Anterior cingulate cortex (tissue), 58 donors: Measurements from ENCODE around the gene TBRG4.
"Not testable (repeated sequence)": the region's sequence is repeated elsewhere in the genome, so short reads cannot be mapped to it uniquely, and the experiment has no call there.

Experiments used
- DNase-seq, 58 donors: peaks; one replicate each; lab custom pipeline; 2025; lab: John Stamatoyannopoulos, UW

The TBRG4 gene

GRCh38 chr7:45111298-45112223 lies at the start of gene TBRG4:
TBRG4 (minus strand) TSS chr7:45111697; CDS start chr7:45109237, 2,460 bp downstream.
- peak; percentile 58 to 98 (median 91) for DNase-seq

DNA sequence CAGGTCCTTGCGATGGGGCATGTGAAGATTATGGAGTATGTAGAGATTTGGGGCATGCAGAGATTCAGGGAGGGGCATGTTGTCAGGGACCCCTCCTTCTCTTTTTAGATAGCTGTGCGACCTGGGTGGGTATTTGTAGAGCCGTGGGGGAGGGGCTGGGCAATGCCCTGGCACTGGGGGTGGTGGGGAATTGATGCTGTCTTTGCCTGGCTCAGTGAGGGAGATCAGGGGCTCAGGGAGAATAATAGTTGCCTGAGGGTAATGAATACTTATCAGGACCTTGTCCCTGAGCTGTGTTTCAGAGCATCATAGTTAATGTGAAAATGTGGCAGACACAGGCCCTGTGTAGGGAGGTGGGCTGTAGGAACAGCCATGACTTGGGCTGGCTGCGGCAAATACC lies 49.6 kb upstream of the TBRG4 start:
- DNase-seq, result no peak

DNA sequence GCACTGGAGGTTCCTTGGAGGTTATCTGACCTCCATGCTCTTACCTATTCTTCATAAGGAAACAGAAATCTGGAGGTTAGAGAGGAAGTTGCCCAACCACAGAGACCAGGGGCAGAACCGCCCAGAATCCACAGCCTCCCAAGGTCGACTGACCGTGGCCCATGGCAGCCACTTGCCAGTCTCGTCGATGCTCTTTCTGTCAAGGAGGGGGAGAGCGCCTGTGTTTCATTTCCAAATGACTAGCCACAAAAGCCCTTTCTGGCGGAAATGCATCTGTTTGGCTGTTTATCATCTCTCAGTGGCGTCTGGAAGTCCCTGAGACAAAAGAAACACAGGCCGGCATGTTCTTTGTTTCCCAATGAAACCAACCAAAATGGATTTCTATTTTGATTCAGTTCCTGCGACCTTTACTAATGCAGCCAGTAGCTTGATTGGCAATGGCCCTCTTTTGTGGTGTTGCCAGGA lies 49.0 kb upstream of the TBRG4 start:
- peak in 1 of 58 donors; percentile 18 for DNase-seq

- DNase-seq, result no peak
Measured at GRCh38 chr7:45159296-45159695, 47.8 kb upstream of the TBRG4 start.

DNA sequence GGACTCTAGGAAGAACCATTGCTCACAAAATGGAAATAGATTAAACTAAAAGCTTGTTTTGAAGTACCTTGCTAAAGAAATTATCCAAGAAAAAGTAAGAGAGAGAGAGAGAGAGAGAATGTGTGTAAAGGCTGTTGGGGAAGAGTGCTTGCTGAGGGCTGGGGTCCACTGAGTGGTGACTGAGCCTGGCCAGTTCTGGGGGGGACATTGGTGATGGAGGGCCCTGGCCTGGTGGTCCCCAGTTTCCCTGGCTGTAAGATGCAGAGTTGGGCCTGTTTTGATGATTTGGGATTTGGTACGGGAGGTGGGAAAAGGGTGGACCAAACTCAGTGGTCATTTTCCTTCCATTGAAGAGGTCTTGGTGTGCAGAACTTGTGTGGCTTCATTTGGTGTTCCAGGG lies 47.0 kb upstream of the TBRG4 start:
- DNase-seq, result no peak

GRCh38 chr7:45157653-45158401 lies 46.3 kb upstream of the TBRG4 start, which contains the start of gene RAMP3:
RAMP3 (plus strand) TSS chr7:45157791; CDS start chr7:45157829, 38 bp downstream.
- DNase-seq, result peak in 2 of 58 donors; percentile 2 to 51

GRCh38 chr7:45157286-45157652 lies 45.8 kb upstream of the TBRG4 start:
- peak in 1 of 58 donors; percentile 51 for DNase-seq

DNA sequence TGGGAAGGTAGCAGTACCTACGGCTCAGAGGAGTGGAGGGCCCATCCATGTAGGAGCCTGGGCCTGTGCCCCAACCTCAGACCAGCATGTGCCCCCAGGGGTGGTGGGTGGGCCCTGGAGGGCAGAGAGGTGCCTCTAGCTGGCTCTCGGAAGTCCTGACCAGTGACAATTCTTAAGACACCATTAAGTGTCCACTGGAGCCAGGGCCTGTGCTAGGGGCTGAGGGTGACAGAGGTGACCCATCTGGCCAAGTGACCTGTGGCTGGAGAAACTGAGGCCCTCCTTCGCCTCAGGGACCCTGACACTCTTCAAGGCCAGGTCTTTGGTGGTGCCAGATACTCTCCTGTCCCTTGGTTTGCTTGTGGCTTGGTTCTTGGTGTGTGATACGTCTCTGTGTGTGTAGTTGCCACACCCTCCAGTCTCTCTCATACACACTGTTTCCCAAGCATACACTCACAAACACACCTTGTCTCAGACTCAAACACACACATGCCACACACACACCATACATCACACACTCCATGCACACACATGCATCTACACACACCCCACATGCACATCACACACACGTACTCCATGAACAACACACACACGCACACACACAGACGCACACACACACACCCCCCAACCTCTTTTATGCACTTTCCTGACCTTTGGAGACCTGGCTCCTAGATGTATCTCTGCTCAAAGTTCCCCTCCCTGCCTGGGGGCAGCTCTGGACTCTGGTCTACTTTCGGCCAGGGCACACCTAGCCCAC lies 45.2 kb upstream of the TBRG4 start:
- no peak for DNase-seq

DNA sequence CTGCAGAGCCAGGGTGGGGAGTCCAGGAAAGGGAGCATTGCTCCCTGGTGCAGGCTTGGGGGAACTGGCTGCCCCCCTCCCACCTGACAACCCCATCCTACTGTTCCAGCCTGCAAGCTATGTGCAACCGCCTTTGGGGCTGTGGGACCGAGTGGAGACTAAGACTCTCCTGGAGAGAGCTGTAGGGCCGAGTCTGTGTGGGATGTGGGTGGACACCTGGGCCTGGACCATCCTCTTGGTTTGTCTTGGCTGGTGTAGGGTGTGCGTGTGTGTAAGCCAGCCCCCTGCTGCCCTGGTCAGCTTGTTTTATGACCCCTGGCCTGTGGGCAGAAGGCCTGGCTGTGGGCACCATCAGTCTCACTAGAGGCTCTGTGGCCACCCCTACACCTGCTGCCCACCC lies 44.4 kb upstream of the TBRG4 start:
- no peak for DNase-seq

DNA sequence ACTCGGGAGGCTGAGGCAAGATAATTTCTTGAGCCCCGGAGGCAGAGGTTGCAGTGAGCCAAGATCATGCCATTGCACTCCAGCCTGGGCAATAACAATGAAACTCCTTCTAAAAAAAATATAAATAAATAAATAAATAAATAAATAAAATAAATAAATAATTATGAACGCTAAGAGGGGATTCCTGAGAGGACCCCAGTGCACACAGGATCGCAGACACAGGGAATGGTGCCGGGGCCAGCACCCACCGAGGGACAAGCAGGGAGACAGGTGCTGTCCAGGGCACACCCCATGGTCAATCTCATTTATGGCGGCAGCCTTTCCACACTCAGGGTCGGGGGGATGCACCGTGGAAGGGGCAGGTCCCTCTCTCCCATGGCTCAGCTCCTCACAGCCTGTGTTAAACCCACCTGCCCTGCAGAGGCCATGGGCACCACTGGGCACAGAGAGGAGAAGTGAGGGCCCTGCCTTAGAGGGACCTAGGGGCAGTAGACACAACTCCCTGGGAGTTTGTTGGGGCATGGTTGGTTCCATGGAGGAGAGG lies 43.9 kb upstream of the TBRG4 start:
- no peak for DNase-seq

GRCh38 chr7:45153861-45154260 lies 42.4 kb upstream of the TBRG4 start:
- not testable (repeated sequence) for DNase-seq

DNA sequence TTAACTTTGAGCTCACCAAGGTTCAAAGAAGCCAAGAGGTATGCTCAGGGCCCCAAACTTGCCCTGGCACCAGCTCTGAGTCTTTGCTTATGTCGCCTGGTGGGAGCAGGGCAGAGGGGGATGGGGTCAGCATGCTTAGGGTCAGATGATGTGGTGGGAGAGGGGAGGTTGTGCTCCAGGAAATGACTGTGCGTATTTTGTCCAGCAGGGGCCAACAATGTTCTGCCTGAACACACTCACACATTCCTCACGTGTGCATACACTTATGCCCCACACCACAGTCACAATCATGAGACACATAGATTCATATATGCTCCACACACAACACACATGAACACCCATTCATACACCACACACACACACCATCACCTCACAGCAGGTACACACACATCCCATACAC lies 41.7 kb upstream of the TBRG4 start:
- DNase-seq, result no peak

GRCh38 chr7:45151967-45152366 lies 40.5 kb upstream of the TBRG4 start:
- no peak for DNase-seq

DNA sequence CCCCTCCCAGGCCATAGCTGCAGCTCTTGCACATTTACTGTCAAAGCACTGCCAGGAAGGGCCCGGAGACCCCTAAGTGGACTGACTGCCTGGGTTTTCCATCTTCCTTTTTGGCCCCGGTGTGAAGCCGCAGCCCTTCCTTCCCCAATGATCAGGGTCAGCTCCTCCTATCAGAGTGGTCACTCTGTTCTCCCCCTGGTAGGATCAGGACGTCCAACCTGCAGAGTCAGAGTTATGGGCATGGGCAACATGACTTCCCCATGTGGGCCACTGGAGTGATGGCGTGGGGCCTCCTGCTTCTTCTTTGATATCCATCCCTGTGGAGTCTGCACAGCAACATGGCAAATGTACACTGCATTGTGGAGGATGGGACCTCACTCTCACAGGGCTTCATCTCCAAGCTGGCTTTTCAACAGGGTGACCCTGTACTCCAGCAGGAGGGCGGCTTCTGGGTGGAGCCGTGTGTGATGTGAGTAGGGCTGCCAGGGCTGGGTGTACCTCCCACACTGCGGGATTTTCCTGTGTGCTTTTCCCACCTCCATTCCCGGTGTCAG lies 39.7 kb upstream of the TBRG4 start:
- DNase-seq, result no peak

DNA sequence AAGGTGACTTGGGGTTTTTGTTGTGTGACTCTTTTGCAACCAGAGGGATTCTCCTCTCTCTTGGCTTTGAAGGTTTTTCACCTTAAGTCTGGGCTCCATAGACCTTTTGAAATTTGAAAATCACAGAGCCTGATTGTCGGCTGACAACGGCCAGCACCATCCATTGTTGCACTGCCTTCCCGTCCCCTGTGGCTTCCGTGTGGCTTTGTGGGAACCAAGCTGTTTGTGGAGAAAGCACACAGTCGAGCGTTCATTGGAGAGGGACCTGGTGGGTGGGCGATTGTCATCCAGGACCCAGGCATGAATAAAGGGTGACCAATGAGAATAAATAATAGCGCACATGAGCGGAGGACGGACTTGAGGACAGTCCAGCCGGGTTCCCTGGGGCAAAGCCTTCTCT lies 38.7 kb upstream of the TBRG4 start:
- no peak for DNase-seq

DNA sequence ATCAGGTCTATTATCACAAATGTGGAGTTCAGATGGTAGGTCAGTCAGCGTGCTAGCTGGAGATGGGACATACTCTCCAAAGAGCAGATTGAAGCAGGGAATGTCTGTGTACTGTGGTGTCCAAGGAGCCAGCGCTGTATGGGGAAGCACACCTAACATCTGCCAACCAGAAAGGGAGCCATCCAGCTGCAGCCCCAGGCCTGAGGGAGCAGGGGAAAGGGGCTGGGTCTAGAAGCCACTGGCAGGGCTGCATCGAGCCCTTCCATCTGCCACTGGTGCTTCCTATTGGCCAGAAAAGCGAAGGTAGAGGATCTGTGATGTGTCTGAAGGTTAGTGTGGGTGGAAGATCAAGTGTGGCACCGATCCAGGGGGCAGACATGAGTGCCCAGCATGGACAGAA lies 38.1 kb upstream of the TBRG4 start:
- DNase-seq, result no peak

GRCh38 chr7:45148653-45148973 lies 37.1 kb upstream of the TBRG4 start:
- DNase-seq, result no peak

GRCh38 chr7:45147858-45148652 lies 36.6 kb upstream of the TBRG4 start:
- DNase-seq, result no peak
